ENCODE results near the gene TINAG.

GRCh38 chr6:54354608-54355007 is 46.4 kb downstream of the TINAG start:
- TF ChIP-seq POLR2A (IDR thresholded peaks at IDR 0.05; ENCODE audit: low read depth, low read length) (no peak), SPI1 (IDR thresholded peaks at IDR 0.05; ENCODE audit: low read depth, low read length) (no peak), POLR2AphosphoS5 (IDR thresholded peaks at IDR 0.05; ENCODE audit: low read depth, low read length) (no peak)

Data from GM12891 (cell line).